ENCODE measurements around the gene LDLRAD4.

The LDLRAD4 gene

GRCh38 chr18:13320891-13321425 is 102.4 kb downstream of the LDLRAD4 start:
- DNase-seq (ENCODE audit: low spot score) = no peak
- TF ChIP-seq, protein P1, sequence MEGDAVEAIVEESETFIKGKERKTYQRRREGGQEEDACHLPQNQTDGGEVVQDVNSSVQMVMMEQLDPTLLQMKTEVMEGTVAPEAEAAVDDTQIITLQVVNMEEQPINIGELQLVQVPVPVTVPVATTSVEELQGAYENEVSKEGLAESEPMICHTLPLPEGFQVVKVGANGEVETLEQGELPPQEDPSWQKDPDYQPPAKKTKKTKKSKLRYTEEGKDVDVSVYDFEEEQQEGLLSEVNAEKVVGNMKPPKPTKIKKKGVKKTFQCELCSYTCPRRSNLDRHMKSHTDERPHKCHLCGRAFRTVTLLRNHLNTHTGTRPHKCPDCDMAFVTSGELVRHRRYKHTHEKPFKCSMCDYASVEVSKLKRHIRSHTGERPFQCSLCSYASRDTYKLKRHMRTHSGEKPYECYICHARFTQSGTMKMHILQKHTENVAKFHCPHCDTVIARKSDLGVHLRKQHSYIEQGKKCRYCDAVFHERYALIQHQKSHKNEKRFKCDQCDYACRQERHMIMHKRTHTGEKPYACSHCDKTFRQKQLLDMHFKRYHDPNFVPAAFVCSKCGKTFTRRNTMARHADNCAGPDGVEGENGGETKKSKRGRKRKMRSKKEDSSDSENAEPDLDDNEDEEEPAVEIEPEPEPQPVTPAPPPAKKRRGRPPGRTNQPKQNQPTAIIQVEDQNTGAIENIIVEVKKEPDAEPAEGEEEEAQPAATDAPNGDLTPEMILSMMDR (IDR thresholded peaks at IDR 0.05; ENCODE audit: extremely low read depth, missing control alignments) = no peak

- no peak for DNase-seq (ENCODE audit: low spot score)
- TF ChIP-seq, protein P1 (IDR thresholded peaks at IDR 0.05; ENCODE audit: extremely low read depth, missing control alignments) = no peak
Measured at GRCh38 chr18:13321923-13322322, 103.4 kb downstream of the LDLRAD4 start.

DNA sequence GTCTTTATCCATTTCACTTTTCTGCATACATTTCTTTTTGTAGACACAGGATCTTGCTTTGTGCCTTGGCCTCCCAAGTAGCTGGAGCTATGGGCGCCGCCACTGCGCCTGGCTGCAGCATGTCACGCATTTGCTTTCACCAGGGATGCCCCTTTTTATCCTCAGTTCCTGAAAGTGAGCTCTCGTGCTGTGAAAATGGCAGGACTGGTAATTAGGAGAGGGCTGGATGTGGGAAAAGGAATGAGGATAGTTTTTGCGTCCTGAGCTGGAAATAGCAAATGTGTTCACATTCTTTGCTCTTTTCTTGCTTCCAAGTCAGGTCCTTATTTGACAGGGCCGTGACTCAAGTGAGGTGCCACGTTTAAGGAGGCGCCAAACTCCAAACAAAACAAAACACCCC is 104.6 kb downstream of the LDLRAD4 start:
- DNase-seq (ENCODE audit: low spot score) = no peak
- TF ChIP-seq, protein P1 (IDR thresholded peaks at IDR 0.05; ENCODE audit: extremely low read depth, missing control alignments) = no peak

- no peak for DNase-seq (ENCODE audit: low spot score)
- TF ChIP-seq, protein P1 (IDR thresholded peaks at IDR 0.05; ENCODE audit: extremely low read depth, missing control alignments) = no peak
Measured at GRCh38 chr18:13324880-13325279, 106.3 kb downstream of the LDLRAD4 start.

DNA sequence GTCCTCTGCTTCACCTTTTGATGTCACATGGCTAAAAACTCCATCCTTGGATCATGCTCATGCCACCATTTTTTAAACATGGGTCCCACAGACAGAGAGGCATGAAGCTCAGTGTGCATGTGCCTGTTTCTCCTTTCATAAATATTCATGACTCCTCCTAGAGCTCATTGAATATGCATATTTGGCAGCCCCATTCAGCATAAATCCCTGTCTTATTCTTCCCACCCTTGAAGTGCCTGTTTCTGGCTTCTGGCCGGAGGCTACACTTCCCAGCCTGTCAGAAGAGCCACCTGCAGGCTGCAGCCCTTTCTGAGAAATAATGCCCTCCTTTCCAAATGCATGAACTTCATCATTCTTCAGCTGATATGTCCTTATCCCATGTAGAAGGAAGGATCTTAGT is 109.7 kb downstream of the LDLRAD4 start:
- TF ChIP-seq, protein P1 (IDR thresholded peaks at IDR 0.05; ENCODE audit: extremely low read depth, missing control alignments) = no peak
- DNase-seq (ENCODE audit: low spot score) = no peak

DNA sequence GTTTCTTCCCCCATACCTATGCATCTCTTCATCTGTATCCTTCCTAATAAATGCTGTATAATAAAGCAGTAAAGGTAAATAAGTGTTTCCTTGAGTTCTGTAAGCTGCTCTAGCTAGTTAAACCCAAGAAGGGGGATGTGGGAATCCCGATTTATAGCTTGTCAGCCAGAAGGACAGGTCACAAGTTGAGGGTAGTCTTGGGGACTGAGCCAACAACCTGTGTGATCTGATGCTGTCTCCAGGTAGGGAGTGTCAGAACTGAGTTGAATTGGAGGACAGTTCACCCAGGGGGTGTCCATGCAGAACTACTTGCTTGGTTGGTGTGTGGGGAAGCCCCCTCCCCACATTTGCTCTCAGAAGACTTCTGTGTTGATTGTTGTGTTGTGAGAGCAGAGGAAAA is 112.4 kb downstream of the LDLRAD4 start:
- TF ChIP-seq, protein P1 (IDR thresholded peaks at IDR 0.05; ENCODE audit: extremely low read depth, missing control alignments) = no peak
- DNase-seq (ENCODE audit: low spot score) = no peak

GRCh38 chr18:13331846-13332245 is 113.3 kb downstream of the LDLRAD4 start:
- TF ChIP-seq, protein P1 (IDR thresholded peaks at IDR 0.05; ENCODE audit: extremely low read depth, missing control alignments) = no peak
- DNase-seq (ENCODE audit: low spot score) = no peak

All from GM20000 (cell line).